Neural progenitor cell (in vitro differentiated cells): ENCODE data around the gene DYSF. TPM values are rescaled to one million over a fixed set of nuclear protein-coding genes. Genes with fewer than 3 reads are reported as not detected.

Experiments used
- DNase-seq: peaks from one replicate; pipeline ENCODE4 v3.0.0-alpha.2; 2016; ENCODE audit warnings: low spot score
- H2AFZ ChIP-seq: fragments of 200-600 bp; sonication (generic); replicated peaks from 2 replicates; pipeline ENCODE4 v1.6.1; 2016; ENCODE audit warnings: antibody characterized with exemption
- H3F3A ChIP-seq: fragments of 200-600 bp; sonication (generic); 2 replicates; pipeline ENCODE4 v1.6.1; 2016; ENCODE audit warnings: antibody characterized with exemption, low read depth
- H3K27ac ChIP-seq: fragments of 200-600 bp; sonication (generic); 2 replicates; pipeline ENCODE4 v1.5.1; 2016; ENCODE audit warnings: mild to moderate bottlenecking
- H3K27me3 ChIP-seq: fragments of 200-600 bp; sonication (generic); 2 replicates; pipeline ENCODE4 v1.6.1; 2016; ENCODE audit warnings: mild to moderate bottlenecking, moderate library complexity
- H3K36me3 ChIP-seq: fragments of 200-600 bp; sonication (generic); 2 replicates; pipeline ENCODE4 v1.5.1; 2016
- H3K4me1 ChIP-seq: fragments of 200-600 bp; sonication (generic); 2 replicates; pipeline ENCODE4 v1.6.1; 2016; ENCODE audit warnings: mixed run types
- H3K4me2 ChIP-seq: fragments of 200-600 bp; sonication (generic); 2 replicates; pipeline ENCODE4 v1.6.1; 2016
- H3K4me3 ChIP-seq: fragments of 200-600 bp; sonication (generic); 2 replicates; pipeline ENCODE4 v1.5.1; 2016
- H3K79me2 ChIP-seq: fragments of 200-600 bp; sonication (generic); 2 replicates; pipeline ENCODE4 v1.6.1; 2016; ENCODE audit warnings: low read depth
- H3K9ac ChIP-seq: fragments of 200-600 bp; sonication (generic); 2 replicates; pipeline ENCODE4 v1.6.1; 2016
- H3K9me3 ChIP-seq: fragments of 200-600 bp; sonication (generic); 2 replicates; pipeline ENCODE4 v1.5.1; 2016; ENCODE audit warnings: low read depth
- H4K20me1 ChIP-seq: fragments of 200-600 bp; sonication (generic); 2 replicates; pipeline ENCODE4 v1.6.1; 2016; ENCODE audit warnings: low read depth
- H3K27ac Mint-ChIP-seq: 3 replicates; pipeline ENCODE4 v1.8.0; 2021; ENCODE audit warnings: mixed read lengths
- H3K27me3 Mint-ChIP-seq: 2 replicates; pipeline ENCODE4 v1.8.0; 2022; ENCODE audit warnings: low read depth, mild to moderate bottlenecking, inconsistent platforms, moderate library complexity, mixed read lengths; ENCODE audit not compliant: insufficient read depth
- H3K36me3 Mint-ChIP-seq: 3 replicates; pipeline ENCODE4 v1.8.0; 2021; ENCODE audit warnings: mixed read lengths
- H3K4me1 Mint-ChIP-seq: 3 replicates; pipeline ENCODE4 v1.8.0; 2021; ENCODE audit warnings: mixed read lengths
- H3K4me3 Mint-ChIP-seq: 3 replicates; pipeline ENCODE4 v1.8.0; 2021; ENCODE audit warnings: mild to moderate bottlenecking, moderate library complexity, mixed read lengths
- H3K9me3 Mint-ChIP-seq: 3 replicates; pipeline ENCODE4 v1.8.0; 2020; ENCODE audit warnings: mixed read lengths
- EZH2 ChIP-seq: fragments of 200-600 bp; sonication (generic); IDR thresholded peaks from 2 replicates; pipeline ENCODE4 v1.6.1; 2017; ENCODE audit warnings: antibody characterized with exemption, mild to moderate bottlenecking, moderate library complexity
- EZH2phosphoT487 ChIP-seq: fragments of 200-600 bp; sonication (generic); IDR thresholded peaks from 2 replicates; pipeline ENCODE4 v1.6.1; 2017; ENCODE audit warnings: antibody characterized with exemption
- total RNA-seq: library from RNA; depleted of rRNA; stranded (reverse); fragments of >200 nt; gene quantifications from 2 replicates; pipeline ENCODE4 v1.2.3, GENCODE V29; 2015; ENCODE audit warnings: low replicate concordance
- TF ChIP-seq, protein P1 (sequence below): fragments of 200-600 bp; sonication (generic); IDR thresholded peaks from 2 replicates; pipeline ENCODE4 v1.5.1; 2017; ENCODE audit warnings: antibody characterized with exemption, mild to moderate bottlenecking

Gene DYSF
- total RNA-seq, 1 donor from 2014 or later, result 0.39 TPM

DNA sequence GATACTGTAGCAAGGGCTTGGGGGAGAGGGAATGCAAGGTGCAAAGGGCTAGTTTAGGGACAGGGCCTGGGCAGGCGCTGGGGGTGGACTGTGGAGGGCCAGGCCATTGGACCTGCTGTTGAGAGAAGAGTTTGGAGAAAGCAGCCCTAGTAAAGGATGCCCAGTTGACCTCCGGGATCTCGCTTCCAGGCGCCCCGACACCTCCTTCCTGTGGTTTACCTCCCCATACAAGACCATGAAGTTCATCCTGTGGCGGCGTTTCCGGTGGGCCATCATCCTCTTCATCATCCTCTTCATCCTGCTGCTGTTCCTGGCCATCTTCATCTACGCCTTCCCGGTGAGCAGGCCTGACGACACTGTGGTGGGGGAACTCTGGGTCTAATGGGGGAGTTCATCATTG lies 229.0 kb downstream of the DYSF start:
- Histone ChIP-seq H3K27me3 (no peaks in the 10 kb centered on the region), H3K36me3 (no peaks in the 10 kb centered on the region), H3K9me3 (no peaks in the 10 kb centered on the region), H4K20me1 (no peaks in the 10 kb centered on the region), H3F3A (no peaks in the 10 kb centered on the region), H3K4me2 (no peak overlapping the region), H3K27ac (no peak overlapping the region), H3K79me2 (no peaks in the 10 kb centered on the region), H3K4me1 (no peaks in the 10 kb centered on the region), H3K9ac (no peak overlapping the region), H3K4me3 (no peak overlapping the region), H2AFZ (no peak overlapping the region)
- TF ChIP-seq EZH2phosphoT487 (no peak), EZH2 (no peak)
- TF ChIP-seq, protein P1, sequence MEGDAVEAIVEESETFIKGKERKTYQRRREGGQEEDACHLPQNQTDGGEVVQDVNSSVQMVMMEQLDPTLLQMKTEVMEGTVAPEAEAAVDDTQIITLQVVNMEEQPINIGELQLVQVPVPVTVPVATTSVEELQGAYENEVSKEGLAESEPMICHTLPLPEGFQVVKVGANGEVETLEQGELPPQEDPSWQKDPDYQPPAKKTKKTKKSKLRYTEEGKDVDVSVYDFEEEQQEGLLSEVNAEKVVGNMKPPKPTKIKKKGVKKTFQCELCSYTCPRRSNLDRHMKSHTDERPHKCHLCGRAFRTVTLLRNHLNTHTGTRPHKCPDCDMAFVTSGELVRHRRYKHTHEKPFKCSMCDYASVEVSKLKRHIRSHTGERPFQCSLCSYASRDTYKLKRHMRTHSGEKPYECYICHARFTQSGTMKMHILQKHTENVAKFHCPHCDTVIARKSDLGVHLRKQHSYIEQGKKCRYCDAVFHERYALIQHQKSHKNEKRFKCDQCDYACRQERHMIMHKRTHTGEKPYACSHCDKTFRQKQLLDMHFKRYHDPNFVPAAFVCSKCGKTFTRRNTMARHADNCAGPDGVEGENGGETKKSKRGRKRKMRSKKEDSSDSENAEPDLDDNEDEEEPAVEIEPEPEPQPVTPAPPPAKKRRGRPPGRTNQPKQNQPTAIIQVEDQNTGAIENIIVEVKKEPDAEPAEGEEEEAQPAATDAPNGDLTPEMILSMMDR, result no peak
- H3K27ac Mint-ChIP-seq, result no peak overlapping the region
- H3K4me3 Mint-ChIP-seq, result no peak overlapping the region
- no peaks in the 10 kb centered on the region for H3K9me3 Mint-ChIP-seq
- H3K36me3 Mint-ChIP-seq, result no peaks in the 10 kb centered on the region
- peaks cover 2% of the 10 kb centered on the region for H3K27me3 Mint-ChIP-seq
- DNase-seq, result no peak
- no peaks in the 10 kb centered on the region for H3K4me1 Mint-ChIP-seq

GRCh38 chr2:71683070-71683469 lies 229.7 kb downstream of the DYSF start:
- Mint-ChIP-seq H3K27me3 (peaks cover 2% of the 10 kb centered on the region), H3K4me3 (no peak overlapping the region), H3K4me1 (peaks cover 2% of the 10 kb centered on the region), H3K9me3 (no peaks in the 10 kb centered on the region), H3K27ac (no peak overlapping the region), H3K36me3 (no peaks in the 10 kb centered on the region)
- Histone ChIP-seq H3K4me3 (no peak overlapping the region), H4K20me1 (no peaks in the 10 kb centered on the region), H3K9ac (no peak overlapping the region), H3K27ac (no peak overlapping the region), H3K4me1 (no peaks in the 10 kb centered on the region), H3K27me3 (no peaks in the 10 kb centered on the region), H3K79me2 (no peaks in the 10 kb centered on the region), H2AFZ (no peak overlapping the region), H3F3A (no peaks in the 10 kb centered on the region), H3K4me2 (no peak overlapping the region), H3K9me3 (no peaks in the 10 kb centered on the region), H3K36me3 (no peaks in the 10 kb centered on the region)
- DNase-seq, result no peak
- TF ChIP-seq EZH2, result no peak
- no peak for TF ChIP-seq EZH2phosphoT487
- TF ChIP-seq, protein P1, result no peak

GRCh38 chr2:71683666-71684065 lies 230.3 kb downstream of the DYSF start:
- no peaks in the 10 kb centered on the region for H4K20me1 ChIP-seq
- Mint-ChIP-seq H3K36me3 (no peaks in the 10 kb centered on the region), H3K27ac (no peak overlapping the region), H3K27me3 (peaks cover 6% of the 10 kb centered on the region), H3K4me1 (peaks cover 2% of the 10 kb centered on the region), H3K4me3 (no peak overlapping the region), H3K9me3 (peaks cover under 1% of the 10 kb centered on the region)
- no peak overlapping the region for H3K4me3 ChIP-seq
- H3K79me2 ChIP-seq, result no peaks in the 10 kb centered on the region
- no peak overlapping the region for H2AFZ ChIP-seq
- TF ChIP-seq EZH2phosphoT487, result no peak
- TF ChIP-seq, protein P1, result no peak
- TF ChIP-seq EZH2, result no peak
- no peaks in the 10 kb centered on the region for H3F3A ChIP-seq
- no peaks in the 10 kb centered on the region for H3K9me3 ChIP-seq
- no peak overlapping the region for H3K4me2 ChIP-seq
- no peak overlapping the region for H3K27ac ChIP-seq
- no peaks in the 10 kb centered on the region for H3K4me1 ChIP-seq
- H3K9ac ChIP-seq, result no peak overlapping the region
- no peak for DNase-seq
- H3K27me3 ChIP-seq, result no peaks in the 10 kb centered on the region
- no peaks in the 10 kb centered on the region for H3K36me3 ChIP-seq
